IPS-20b (cell line): ENCODE measurements around the gene INAFM2.

ENCODE experiments used
- H3K27ac ChIP-seq: one replicate; pipeline ENCODE4 v1.5.1; 2013; ENCODE audit warnings: low read length
- H3K27me3 ChIP-seq: 2 replicates; pipeline ENCODE4 v1.6.1; 2013; ENCODE audit warnings: mild to moderate bottlenecking, low read length, inconsistent platforms; ENCODE audit not compliant: insufficient read depth
- H3K36me3 ChIP-seq: 2 replicates; pipeline ENCODE4 v1.6.1; 2013; ENCODE audit warnings: low read depth, mild to moderate bottlenecking, inconsistent platforms, low read length, moderate library complexity; ENCODE audit not compliant: insufficient read depth
- H3K4me1 ChIP-seq: 2 replicates; pipeline ENCODE4 v1.6.1; 2013; ENCODE audit warnings: mild to moderate bottlenecking, control low read depth, inconsistent platforms, low read length, moderate library complexity; ENCODE audit not compliant: insufficient read depth
- H3K4me3 ChIP-seq: 2 replicates; pipeline ENCODE4 v1.5.1; 2013; ENCODE audit warnings: mild to moderate bottlenecking, low read length, inconsistent platforms
- H3K9ac ChIP-seq: 2 replicates; pipeline ENCODE4 v1.6.1; 2013; ENCODE audit warnings: low read depth, mild to moderate bottlenecking, inconsistent platforms, low read length, moderate library complexity
- H3K9me3 ChIP-seq: 2 replicates; pipeline ENCODE4 v1.6.1; 2013; ENCODE audit warnings: mild to moderate bottlenecking, low read depth, low read length, inconsistent platforms; ENCODE audit not compliant: insufficient read depth

The INAFM2 gene

DNA sequence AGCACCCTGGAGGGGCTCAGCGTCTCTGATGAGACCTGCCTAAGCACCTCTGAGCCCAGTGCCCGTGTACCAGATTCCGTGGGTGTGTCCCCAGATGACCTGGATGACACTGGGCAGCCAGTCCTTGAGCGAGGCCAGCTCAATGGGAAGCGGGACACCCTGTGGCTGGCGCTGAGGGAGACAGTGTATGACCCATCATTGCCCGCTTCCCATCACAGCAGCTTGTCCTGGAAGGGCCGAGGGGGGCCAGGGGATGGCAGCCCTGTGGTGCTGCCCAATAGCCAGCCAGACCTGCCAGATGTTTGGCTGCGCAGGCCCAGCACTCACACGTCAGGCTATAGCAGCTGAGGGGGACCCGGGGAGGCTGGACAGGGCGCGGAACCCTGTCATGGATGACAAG lies 46.5 kb downstream of the INAFM2 start:
- H3K27me3 ChIP-seq = peaks cover 64% of the 10 kb centered on the region
- no peaks in the 10 kb centered on the region for H3K9me3 ChIP-seq
- no peak overlapping the region for H3K4me3 ChIP-seq
- no peaks in the 10 kb centered on the region for H3K36me3 ChIP-seq
- peaks cover 12% of the 10 kb centered on the region for H3K4me1 ChIP-seq
- no peak overlapping the region for H3K27ac ChIP-seq
- H3K9ac ChIP-seq = no peak overlapping the region

GRCh38 chr15:40372981-40373380 lies 49.5 kb downstream of the INAFM2 start:
- no peaks in the 10 kb centered on the region for H3K9me3 ChIP-seq
- H3K9ac ChIP-seq = no peak overlapping the region
- H3K36me3 ChIP-seq = no peaks in the 10 kb centered on the region
- H3K27ac ChIP-seq = no peak overlapping the region
- peaks cover 9% of the 10 kb centered on the region; the same call in 1 of the 2 replicates for H3K4me1 ChIP-seq
- H3K4me3 ChIP-seq = no peak overlapping the region
- peaks cover 37% of the 10 kb centered on the region for H3K27me3 ChIP-seq
